Measurements from ENCODE around the gene TARS1. TPM values are rescaled to one million over a fixed set of nuclear protein-coding genes. Genes with fewer than 3 reads are reported as not detected.

Gene TARS1
- total RNA-seq, 1 experiment from 2014 or later: 417 TPM

DNA sequence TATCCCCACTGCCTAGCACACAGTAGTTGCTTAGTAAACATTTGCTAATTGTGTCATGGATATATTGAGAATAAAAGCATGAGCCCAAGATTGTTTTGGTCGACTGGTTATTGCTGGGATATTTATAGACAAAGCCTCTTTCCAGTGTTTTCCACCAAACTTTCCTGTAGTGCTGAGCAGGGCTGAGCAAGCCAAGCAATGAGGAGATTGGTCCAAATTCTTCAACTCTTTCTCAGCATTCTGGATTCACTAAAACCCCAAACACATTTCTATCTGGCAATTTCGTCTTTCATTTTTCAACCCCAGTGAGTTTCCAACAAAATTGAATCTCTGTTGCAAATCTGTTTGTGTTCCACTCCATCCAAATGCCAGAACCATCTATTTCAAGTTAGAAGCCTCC lies 31.9 kb upstream of the TARS1 start:
- H3K4me1 ChIP-seq (ENCODE audit: insufficient read depth, low read length): no peaks in the 10 kb centered on the region
- no peaks in the 10 kb centered on the region for H3K79me1 ChIP-seq (ENCODE audit: insufficient read depth, low read depth, low read length, poor library complexity, severe bottlenecking)
- no peak overlapping the region for H3K9ac ChIP-seq (ENCODE audit: extremely low read depth, insufficient read length, low read length)
- H4K5ac ChIP-seq (ENCODE audit: insufficient read length, low read depth, low read length): no peak overlapping the region
- H4K20me1 ChIP-seq (ENCODE audit: control insufficient read depth, insufficient read depth, insufficient read length): no peaks in the 10 kb centered on the region
- no peak overlapping the region for H2BK120ac ChIP-seq (ENCODE audit: low read depth, low read length, poor library complexity, severe bottlenecking)
- no peak overlapping the region for H3K56ac ChIP-seq (ENCODE audit: insufficient read length, low read depth, low read length)
- no peak overlapping the region for H3K27ac ChIP-seq (ENCODE audit: insufficient read length, low read depth, low read length)
- WGBS (ENCODE audit: extremely low coverage, insufficient read length, low lambda C conversion rate): no CpG with 5 or more reads among the region's 2 CpGs
- H3K4me2 ChIP-seq (ENCODE audit: insufficient read depth, insufficient read length, low read length): no peak overlapping the region
- H2BK20ac ChIP-seq (ENCODE audit: low read depth, low read length, poor library complexity, severe bottlenecking): no peak overlapping the region
- H3K27me3 Mint-ChIP-seq (ENCODE audit: low read depth): no peaks in the 10 kb centered on the region; the same call in 1 of the 2 replicates
- H3K23ac ChIP-seq (ENCODE audit: insufficient read length, low read depth, low read length): no peak overlapping the region
- peaks cover 0 to 2% of the 10 kb centered on the region in 2 experiments; a peak in 2 of 5 replicates for H3K9me3 Mint-ChIP-seq
- peaks cover 6 to 10% of the 10 kb centered on the region in 2 experiments for H3K4me1 Mint-ChIP-seq
- H4K8ac ChIP-seq (replicated peaks; ENCODE audit: insufficient read length, low read depth, low read length): no peak overlapping the region
- no peak overlapping the region for H2BK12ac ChIP-seq (ENCODE audit: insufficient read length, low read depth, low read length)
- no peak overlapping the region for H2BK5ac ChIP-seq (ENCODE audit: insufficient read length, low read length)
- TF ChIP-seq, protein P1, sequence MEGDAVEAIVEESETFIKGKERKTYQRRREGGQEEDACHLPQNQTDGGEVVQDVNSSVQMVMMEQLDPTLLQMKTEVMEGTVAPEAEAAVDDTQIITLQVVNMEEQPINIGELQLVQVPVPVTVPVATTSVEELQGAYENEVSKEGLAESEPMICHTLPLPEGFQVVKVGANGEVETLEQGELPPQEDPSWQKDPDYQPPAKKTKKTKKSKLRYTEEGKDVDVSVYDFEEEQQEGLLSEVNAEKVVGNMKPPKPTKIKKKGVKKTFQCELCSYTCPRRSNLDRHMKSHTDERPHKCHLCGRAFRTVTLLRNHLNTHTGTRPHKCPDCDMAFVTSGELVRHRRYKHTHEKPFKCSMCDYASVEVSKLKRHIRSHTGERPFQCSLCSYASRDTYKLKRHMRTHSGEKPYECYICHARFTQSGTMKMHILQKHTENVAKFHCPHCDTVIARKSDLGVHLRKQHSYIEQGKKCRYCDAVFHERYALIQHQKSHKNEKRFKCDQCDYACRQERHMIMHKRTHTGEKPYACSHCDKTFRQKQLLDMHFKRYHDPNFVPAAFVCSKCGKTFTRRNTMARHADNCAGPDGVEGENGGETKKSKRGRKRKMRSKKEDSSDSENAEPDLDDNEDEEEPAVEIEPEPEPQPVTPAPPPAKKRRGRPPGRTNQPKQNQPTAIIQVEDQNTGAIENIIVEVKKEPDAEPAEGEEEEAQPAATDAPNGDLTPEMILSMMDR (conservative IDR thresholded peaks at IDR 0.05): no peak
- H3K4me3 Mint-ChIP-seq: no peak overlapping the region
- H3T11ph ChIP-seq (ENCODE audit: low read length): no peak overlapping the region
- H2AFZ ChIP-seq (ENCODE audit: low read length): no peak overlapping the region
- no peak overlapping the region for H2AK5ac ChIP-seq (ENCODE audit: insufficient read length, low read length)
- no peaks in the 10 kb centered on the region for H3K9me3 ChIP-seq (ENCODE audit: control insufficient read depth, low read depth, low read length)
- no peaks in the 10 kb centered on the region for H3K23me2 ChIP-seq (ENCODE audit: insufficient read length, low read depth, low read length, poor library complexity, severe bottlenecking)
- DNase-seq: no peak
- H3K79me2 ChIP-seq (ENCODE audit: insufficient read depth, low read length): no peaks in the 10 kb centered on the region
- no peaks in the 10 kb centered on the region for H3K27me3 ChIP-seq (ENCODE audit: insufficient read depth, low read length)
- H3K27ac Mint-ChIP-seq: no peak overlapping the region
- H4K91ac ChIP-seq (ENCODE audit: insufficient read length, low read depth, low read length): no peak overlapping the region
- no peaks in the 10 kb centered on the region for H3K36me3 Mint-ChIP-seq (ENCODE audit: insufficient read depth in 1 of 3, low read depth in 3 of 3)
- no peak overlapping the region for H2BK15ac ChIP-seq (ENCODE audit: low read depth, low read length)
- no peak overlapping the region for H3K18ac ChIP-seq (ENCODE audit: insufficient read length, low read depth, low read length)
- no peak overlapping the region for H3K4ac ChIP-seq (ENCODE audit: low read depth, low read length)
- no peak overlapping the region for H3K14ac ChIP-seq (ENCODE audit: insufficient read depth, low read length)
